Activated CD4-positive, alpha-beta T cell treated with anti-CD3 and anti-CD28 coated beads, Interleukin-2, amount 50 U/mL, for 4 hours (primary cell): ENCODE results near the gene CEP170B.
"Not testable (repeated sequence)": the region's sequence is repeated elsewhere in the genome, so short reads cannot be mapped to it uniquely, and the experiment has no call there.

ENCODE experiments used
- DNase-seq, 2 experiments: peaks; one replicate each; pipeline ENCODE4 v3.0.0-alpha.2; 2020

CEP170B gene

DNA sequence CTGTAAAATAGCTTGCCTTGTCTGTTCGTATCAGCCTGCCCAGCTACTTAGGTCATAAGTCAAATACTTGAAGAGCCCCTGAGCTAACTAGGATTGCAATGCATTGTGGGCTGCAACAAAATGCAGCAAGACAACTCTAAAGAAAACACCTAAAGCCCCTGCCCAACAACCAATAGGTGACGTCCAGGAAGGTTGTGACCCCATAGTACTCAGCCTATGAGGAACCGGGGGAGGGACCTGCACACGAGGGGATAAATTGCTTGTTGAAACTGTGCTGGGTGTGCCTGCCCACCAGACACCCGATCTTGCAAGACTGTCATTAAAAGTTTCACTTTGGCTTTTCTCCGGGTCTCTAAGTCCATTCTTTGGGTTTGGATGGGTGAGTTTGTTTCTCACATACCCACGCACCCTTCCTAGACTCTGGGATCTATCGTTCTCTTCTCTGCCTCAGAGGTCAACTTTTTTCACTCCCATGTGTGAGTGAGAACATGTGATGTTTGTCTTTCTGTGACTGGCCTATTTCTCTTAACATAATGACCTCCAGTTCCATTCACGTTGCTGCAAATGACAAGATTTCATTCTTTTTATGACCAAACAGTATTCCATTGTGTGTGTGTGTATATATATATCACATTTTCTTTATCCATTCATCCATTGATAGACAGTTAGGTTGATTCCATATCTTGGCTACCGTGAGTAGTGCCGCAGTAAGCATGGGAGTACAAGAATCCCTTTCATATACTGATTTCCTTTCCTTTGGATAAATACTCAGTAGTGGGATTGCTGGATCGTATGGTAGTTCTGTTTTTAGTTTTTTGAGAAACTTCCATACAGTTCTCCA, 54.3 kb downstream of the CEP170B start:
- not testable (repeated sequence) for DNase-seq

DNA sequence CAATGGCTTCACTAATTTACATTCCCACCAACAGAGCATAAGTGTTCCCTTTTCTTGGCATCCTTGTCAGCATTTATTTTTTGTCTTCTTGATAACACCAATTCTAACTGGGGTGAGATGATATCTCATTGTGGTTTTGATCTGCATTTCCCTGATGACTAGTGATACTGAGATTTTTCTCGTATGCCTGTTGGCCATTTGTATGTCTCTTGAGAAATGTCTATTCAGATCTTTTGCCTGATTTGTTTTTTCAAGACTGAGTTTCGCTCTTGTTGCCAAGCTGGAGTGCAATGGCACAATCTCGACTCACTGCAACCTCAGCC, 54.9 kb downstream of the CEP170B start:
- DNase-seq = no peak

DNA sequence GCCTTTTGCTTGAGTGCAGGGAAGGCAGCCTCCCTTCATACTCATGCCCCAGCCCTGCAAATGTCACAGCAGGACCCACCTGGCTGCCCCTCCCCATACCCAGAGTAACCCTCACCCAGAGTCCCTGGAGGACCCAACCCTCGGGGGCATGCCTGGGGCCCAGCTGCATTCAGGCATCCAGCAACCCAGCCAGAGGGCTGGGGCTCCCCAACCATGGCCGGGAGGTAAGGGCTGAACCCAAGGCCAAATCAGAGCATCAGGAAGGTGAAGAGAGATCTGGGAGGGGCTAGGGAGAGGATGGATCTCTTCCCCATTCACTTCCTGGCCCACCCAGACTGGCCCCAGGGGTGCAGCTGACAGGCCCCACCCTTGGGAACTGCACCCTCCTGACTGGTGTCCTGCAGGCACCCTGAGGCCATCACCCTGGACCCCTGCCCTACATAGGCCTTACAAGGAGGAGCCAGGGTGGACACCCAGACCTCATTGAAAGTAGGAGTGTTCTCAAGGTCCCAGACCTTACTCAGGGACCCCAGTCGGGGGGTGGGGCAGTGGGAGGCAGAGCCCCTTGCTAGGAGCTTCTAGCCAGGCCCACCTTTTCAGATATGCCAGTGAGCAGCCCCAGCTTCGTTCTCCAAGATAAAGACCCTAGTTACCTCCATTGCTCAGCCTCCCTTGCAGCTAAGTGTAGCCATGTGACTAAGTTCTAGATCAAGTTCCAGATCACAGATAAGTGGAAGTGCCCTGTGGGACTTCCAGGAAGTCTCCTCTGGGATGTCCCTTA, 58.8 kb downstream of the CEP170B start:
- DNase-seq = no peak

DNA sequence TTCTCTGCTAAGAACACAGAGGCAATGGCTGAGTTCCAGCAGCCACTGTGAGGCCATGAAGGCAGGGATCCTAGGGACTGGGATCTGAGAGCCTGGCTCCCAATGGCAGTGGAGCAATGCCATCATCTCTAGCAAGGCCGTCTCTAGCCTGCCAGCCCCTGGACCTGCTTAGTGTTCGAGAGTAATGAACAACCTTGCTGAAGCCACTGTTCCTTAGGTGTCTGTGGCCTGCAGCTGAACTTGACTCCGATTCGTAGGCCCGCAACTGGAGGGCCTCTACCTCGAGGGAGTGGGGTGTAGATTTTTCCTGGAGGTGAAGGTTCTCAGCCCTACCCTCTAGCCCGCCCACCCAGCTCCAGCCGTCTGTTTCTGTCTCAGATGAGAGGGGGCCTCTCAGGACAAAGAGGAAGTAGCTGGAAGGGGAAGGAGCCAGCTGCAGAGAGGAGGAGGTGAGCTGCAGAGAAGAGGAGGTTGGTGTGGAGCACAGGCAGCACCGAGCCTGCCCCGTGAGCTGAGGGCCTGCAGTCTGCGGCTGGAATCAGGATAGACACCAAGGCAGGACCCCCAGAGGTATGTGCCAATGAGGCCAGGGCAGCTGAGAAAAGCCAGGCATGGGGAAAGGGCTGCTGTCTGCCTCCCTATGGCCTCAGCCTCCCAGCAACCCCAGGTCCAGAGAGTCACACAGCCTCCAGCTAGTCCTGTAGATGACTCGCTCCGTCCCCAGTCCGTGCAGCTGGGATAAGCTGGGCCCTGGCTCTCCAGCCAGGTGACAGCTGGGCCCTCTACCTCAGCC, 59.5 kb downstream of the CEP170B start, which contains the start of gene PLD4:
PLD4 (plus strand) TSS at position 459 of the 793 bp plus-strand sequence. CDS start 2,262 bp downstream, outside the sequence.
- DNase-seq = no peak

DNA sequence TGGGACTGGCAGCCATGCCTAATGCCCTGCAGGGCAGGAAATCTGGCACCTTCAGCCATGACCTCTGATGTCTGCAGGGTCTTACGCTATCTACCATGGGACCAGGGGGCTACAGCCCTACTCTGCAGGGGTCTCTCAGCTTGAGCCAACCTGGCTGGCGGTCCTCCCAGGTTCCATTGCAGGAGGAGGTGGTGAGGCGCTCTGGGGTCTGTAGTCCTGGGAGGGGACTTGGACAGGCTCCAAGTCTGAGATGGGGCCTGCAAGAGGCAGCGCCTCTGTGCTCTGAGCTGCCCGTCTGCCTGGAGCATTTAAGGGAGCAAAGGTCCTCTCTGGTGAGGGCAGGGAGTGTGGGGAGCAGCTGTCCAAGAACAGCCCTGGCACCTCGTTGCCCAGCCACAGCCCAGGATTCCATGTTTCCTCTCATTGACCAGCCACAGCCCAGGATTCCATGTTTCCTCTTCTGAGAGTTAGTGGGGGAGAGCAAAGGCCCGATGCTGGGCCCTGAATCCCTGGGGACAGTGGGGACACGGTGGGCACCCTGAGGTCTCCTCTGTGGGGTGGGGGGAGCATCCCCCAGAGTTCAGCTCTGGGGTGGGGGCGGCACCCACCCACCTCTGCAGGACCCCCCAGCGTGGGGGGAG, 60.3 kb downstream of the CEP170B start:
- no peak for DNase-seq

DNA sequence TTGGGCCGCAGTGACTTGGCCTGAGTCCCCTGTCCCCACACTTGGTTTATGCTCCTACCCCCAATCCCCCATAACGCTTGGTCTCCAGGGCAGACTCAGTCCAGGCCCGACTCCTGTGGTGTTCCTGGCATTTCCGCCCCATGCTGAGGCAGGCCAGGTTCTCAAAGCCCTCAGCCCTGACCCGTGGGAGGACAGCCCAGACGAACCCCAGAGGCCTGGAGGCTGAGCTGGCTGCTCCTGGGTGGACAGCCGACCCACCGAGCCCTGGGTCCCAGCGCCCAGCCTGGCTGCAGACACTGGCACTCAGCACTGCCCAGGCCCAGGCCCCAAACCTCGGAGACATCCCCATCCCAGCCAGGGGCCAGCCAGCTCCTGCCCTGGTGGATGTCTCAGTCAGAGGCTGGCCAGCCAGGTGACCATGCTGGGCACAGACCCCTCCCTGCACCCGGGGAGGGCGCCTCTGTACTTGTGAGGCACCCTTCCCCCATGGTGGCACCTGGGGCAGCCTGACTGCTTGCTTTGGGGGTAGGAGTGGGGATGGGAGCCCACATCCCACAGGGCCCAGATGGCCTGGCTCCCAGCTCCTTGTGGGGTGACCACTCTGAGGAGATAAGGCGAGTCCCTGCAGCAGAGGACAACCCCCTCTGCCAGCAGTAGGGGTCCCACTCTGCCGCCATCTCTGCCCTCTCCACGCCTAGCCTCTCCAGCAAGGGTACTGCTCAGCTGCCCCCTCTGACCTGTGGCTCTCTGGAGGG, 61.0 kb downstream of the CEP170B start:
- DNase-seq = no peak

DNA sequence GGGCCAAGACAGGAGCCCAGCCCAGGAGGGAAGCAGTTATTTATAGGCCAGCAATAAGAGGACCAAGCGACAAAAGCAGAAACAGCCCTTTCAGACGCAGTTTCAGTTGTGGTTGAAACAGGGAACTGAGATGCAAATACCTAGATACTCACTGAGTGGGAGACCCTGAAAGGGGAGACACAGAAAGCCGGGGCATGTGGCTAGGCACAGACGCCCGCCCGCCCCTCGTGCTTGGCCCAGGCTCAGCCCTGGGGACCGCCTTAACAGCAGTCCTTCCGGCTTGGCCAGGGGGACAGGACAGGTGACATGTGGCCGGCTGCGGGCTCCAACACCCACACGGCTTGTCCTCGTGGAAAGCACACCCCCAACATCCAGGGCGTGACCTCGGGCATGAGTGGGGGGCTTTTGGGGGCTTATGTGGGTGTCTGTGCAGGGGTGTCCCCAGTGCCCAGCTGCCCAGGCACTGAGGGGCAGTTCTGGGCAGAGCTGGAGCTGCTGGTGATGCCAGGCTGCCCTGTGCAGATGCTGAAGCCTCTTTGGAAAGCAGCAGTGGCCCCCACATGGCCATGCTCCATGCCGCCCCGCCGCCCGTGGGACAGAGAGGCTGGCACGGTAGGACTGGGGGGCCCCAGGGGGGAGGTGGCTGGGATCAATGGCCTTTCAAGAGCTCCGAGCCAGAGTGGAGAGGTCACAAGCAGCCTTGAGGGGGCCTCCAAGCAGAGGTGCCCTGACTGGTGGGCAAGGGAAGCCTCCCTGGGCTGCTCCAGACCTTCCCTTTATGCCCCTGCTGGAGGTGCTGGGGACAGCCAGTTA, 61.8 kb downstream of the CEP170B start:
- no peak for DNase-seq

DNA sequence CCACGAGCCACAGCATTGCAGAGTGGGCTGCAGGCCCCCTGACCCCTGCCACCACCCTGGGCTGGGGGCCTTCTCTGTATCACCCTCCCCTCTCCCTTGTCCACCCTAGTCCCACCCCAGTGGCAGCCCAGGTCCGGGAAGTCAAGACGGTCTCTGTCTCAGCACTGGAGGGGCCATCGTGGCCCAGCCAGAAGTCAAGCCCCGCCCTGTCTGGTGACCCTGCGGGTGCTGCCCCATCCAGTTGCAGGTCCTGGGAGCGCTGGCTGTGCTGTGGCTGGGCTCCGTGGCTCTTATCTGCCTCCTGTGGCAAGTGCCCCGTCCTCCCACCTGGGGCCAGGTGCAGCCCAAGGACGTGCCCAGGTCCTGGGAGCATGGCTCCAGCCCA, 62.4 kb downstream of the CEP170B start:
- no peak for DNase-seq

DNA sequence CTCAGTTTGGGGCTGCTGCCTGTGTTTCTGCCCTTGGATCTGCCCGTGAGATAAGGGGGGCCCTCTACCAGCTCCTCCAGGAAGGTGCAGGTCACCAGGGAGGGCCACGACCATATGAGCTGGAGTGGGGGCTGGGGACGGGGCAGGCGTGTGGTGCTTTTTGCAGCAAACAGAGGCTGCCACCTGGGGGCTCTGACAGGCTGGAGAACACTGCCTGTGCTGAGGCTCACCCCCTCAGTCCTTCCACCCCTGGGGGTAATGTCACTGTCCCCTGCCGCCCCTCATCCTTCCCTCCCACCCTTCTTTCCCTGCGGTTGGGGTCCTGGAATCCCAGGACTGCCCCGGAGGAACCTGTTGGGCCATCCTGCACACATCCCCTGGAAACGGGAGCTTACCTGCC, 62.8 kb downstream of the CEP170B start:
- no peak for DNase-seq

DNA sequence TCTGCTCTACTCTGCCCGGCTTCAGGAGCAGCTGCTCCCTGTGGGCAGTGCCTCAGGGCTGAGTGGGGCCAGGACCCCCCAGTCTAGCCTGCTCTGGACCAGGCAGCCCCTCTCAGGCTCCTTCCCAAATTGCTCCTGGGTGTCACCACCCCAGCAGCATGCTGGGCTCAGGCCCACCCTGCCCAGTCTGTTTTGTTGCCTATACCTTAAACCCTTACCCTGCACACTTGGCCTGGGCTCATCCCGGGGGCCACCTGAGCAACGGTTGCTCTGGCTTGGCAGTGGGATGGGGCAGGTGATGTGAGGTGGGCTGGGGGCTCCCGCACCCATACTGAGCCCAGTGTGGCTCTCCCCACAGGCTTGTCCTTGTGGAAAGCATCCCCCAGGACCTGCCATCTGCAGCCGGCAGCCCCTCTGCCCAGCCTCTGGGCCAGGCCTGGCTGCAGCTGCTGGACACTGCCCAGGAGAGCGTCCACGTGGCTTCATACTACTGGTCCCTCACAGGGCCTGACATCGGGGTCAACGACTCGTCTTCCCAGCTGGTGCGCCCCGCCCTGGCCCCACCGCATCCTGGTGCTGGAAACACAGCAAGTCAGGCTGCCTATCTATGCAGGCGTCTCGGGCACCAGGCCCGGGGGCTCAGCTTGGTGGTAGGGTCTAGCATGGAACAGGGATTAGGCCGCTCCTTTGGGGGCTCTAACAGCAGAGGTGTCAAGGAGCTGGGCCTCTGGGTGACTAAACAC, 63.5 kb downstream of the CEP170B start:
- no peak for DNase-seq

DNA sequence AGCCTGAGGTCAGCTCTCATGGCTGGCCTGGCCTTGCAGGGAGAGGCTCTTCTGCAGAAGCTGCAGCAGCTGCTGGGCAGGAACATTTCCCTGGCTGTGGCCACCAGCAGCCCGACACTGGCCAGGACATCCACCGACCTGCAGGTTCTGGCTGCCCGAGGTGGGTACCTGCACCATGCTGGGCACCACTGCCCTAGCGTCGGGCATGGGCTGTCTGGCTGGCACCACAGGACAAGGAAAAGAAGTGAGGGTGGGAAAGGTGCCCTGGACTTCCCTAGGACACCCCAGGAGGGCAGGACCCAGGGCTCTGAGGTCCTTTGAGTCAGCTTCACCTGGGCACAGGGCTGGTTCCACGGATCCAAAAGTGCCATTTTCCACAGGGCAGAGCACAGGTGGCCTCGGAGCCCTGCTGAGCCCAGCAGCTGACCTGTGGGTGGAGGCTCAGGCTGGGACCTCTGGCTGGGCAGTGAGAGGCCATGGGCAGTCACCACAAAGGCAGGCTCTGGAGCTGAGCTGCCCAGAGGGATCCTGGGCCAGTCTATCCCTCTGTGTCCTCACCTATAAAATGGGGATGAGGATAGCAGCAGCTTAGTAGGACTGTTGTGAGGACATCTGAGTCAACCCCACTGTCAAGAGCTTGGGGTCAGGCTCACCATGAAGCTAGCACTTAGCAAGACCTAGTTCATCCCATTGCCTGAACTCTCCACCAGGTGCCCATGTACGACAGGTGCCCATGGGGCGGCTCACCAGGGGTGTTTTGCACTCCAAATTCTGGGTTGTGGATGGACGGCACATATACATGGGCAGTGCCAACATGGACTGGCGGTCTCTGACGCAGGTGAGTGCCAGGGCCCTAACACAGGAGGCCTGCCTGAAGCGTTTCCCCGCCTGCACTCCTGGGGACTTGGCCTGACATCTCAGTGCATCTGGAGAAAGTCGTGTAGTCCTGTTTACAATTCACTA, 64.5 kb downstream of the CEP170B start:
- no peak for DNase-seq

DNA sequence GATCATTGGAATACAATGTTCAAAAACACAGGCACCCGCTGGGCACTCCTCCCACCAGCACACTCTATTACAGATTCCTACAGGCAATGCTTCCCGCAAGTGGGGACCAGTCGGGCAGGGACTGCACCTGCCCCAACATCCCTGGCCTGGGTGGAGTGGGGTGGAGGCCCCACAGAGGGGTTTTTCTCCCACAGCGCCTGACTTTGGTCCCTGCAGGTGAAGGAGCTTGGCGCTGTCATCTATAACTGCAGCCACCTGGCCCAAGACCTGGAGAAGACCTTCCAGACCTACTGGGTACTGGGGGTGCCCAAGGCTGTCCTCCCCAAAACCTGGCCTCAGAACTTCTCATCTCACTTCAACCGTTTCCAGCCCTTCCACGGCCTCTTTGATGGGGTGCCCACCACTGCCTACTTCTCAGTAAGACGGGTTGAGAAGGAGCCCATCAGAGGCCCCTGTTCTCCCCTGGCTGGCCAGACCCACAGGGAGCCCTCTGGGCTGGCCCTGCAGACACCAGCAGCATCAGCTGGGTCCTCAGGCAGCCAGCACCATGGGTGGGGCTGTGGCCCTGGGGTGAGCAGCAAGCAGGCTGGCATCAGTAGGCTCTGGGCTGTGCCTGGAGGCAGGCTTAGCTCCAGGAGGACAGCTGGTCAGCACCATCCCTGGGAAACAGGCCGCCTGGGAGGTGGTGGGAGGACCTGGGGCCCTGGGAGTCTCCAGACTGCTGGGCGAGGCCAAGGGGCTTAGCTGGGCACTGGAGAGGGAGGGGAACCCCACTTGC, 65.6 kb downstream of the CEP170B start:
- no peak for DNase-seq

DNA sequence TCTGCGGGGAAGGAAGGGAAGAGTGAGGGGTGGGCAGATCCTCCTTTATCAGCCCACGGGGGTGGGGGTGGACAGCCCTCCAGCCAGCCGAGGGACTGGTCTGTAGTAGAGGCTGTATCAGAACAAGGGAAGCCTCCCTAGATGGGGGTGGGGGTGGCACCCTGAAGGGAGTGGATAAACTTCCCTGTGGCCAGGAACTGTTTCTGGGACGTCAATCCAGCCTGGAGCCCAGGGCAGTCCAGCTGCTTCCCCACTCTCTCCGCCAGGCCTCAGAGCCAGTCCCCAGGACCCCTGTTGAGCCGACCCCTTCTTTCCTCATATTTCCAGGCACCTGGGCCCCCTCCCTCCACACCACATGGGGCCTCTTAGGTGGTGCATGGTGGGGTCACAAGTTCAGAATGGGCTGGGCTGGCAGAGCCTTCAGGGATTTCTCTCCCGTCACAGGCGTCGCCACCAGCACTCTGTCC, 66.3 kb downstream of the CEP170B start:
- no peak for DNase-seq

DNA sequence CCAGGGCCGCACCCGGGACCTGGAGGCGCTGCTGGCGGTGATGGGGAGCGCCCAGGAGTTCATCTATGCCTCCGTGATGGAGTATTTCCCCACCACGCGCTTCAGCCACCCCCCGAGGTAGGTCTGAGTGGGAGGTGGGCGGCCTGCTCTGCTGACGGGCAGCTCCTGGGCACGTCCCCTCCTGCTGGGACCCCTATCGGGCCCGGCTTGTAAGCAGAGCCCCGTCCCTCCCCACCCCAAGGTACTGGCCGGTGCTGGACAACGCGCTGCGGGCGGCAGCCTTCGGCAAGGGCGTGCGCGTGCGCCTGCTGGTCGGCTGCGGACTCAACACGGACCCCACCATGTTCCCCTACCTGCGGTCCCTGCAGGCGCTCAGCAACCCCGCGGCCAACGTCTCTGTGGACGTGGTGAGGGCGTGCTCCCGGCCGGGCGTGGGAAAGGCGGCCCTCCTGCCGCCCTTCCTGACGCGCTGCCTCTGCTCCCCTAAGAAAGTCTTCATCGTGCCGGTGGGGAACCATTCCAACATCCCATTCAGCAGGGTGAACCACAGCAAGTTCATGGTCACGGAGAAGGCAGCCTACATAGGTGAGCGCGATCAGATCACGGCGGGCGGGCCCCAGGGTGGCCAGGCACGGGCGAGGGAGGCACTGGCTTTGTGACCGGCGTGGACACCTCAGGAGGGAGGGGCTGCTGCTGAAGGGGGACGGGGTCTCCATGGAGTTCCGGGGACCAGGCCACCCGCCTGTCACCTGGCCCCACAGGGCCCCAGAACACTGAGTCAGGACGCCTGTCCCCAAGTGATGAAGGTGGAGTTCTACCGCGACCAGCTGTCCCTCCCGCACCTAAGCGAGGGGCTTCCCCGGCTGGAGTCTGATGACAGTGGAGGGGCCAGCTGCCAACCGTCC, 67.0 kb downstream of the CEP170B start:
- DNase-seq = no peak

DNA sequence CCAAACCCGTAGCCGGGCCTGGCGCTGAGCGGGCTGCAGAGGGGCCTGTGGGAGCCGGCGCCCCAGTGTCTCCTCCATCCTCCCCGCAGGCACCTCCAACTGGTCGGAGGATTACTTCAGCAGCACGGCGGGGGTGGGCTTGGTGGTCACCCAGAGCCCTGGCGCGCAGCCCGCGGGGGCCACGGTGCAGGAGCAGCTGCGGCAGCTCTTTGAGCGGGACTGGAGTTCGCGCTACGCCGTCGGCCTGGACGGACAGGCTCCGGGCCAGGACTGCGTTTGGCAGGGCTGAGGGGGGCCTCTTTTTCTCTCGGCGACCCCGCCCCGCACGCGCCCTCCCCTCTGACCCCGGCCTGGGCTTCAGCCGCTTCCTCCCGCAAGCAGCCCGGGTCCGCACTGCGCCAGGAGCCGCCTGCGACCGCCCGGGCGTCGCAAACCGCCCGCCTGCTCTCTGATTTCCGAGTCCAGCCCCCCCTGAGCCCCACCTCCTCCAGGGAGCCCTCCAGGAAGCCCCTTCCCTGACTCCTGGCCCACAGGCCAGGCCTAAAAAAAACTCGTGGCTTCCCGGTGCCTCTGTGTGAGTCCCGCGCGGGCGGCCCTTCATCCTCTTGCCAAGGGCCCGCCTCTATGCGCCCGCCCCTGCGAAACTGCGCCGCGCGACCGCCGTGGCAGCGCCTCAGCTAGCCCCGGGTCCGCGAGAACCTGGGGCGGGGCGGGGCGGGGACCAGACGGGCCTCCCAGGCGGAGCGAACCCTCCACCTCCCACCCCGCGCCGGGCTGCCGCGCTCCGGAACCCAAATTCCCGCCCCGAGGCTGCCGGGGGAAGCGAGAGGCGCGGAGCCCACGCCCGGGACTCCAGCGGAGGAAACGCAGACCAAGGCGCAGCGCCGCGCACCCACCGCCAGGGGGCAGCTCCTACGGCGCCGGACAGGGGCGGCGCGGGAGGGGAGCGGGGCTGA, 67.9 kb downstream of the CEP170B start:
- peak; percentile 80 to 81 for DNase-seq
